Transverse colon (tissue), 4 donors: Measurements from ENCODE around the gene YWHAH. TPM values are rescaled to one million over a fixed set of nuclear protein-coding genes. Genes with fewer than 3 reads are reported as not detected.
A peak's percentile ranks its signal among the peaks of the same experiment; 100 is the strongest.

Experiments used
- DNase-seq: peaks from one replicate; pipeline ENCODE4 v3.0.0-alpha.2; 2019
- H3K27ac ChIP-seq, 4 donors: fragments of 200-600 bp; sonication (generic); 2 replicates each; pipeline ENCODE4 v1.5.1; 2016 to 2018; ENCODE audit warnings: inconsistent platforms in 4 of 4
- H3K27me3 ChIP-seq: fragments of 200-600 bp; sonication (generic); 2 replicates; pipeline ENCODE4 v1.5.1; 2017; ENCODE audit warnings: inconsistent platforms
- H3K36me3 ChIP-seq, 4 donors: fragments of 200-600 bp; sonication (generic); 2 replicates each; pipeline ENCODE4 v1.5.1; 2017 to 2019; ENCODE audit warnings: inconsistent platforms in 4 of 4
- H3K4me1 ChIP-seq, 4 donors: fragments of 200-600 bp; sonication (generic); 2 replicates each; pipeline ENCODE4 v1.5.1; 2017 to 2020; ENCODE audit warnings: inconsistent platforms in 4 of 4
- H3K4me3 ChIP-seq, 4 donors: fragments of 200-600 bp; sonication (generic); 1 replicate in 1 of 4; 2 replicates in 3 of 4; pipeline versions ENCODE4 v1.5.1 to v1.6.1; 2017 to 2019; ENCODE audit warnings: inconsistent platforms in 4 of 4
- H3K9me3 ChIP-seq, 2 donors: fragments of 200-600 bp; sonication (generic); 2 replicates each; pipeline ENCODE4 v1.5.1; 2017 to 2019; ENCODE audit warnings: inconsistent platforms in 2 of 2
- CTCF ChIP-seq, 5 experiments: fragments of 200-600 bp in 3 of 5; fragments of 450-650 bp in 2 of 5; sonication (generic) in 3 of 5; IDR thresholded peaks; 1 replicate in 2 of 5; 2 replicates in 3 of 5; pipeline ENCODE4 v1.5.1; 2016 to 2017; ENCODE audit warnings: antibody characterized with exemption in 5 of 5, inconsistent platforms in 3 of 5, mild to moderate bottlenecking in 2 of 5, moderate library complexity in 1 of 5
- EP300 ChIP-seq: sonication (generic); formaldehyde crosslinking; IDR thresholded peaks from one replicate; pipeline ENCODE4 v1.6.1; 2017; ENCODE audit warnings: antibody characterized with exemption, low read depth
- POLR2A ChIP-seq: fragments of 450-650 bp; IDR thresholded peaks from one replicate; pipeline ENCODE4 v1.6.1; 2016; ENCODE audit warnings: antibody characterized with exemption, mild to moderate bottlenecking, moderate library complexity
- POLR2AphosphoS5 ChIP-seq, 3 donors: sonication (generic); formaldehyde crosslinking; IDR thresholded peaks; one replicate each; pipeline ENCODE4 v1.6.1; 2016; ENCODE audit warnings: antibody characterized with exemption in 3 of 3
- WGBS, 2 donors: methylation state at CpG; one replicate each; pipeline ENCODE4 v1.1.5; 2018; ENCODE audit warnings: low coverage in 1 of 2; 5-methylcytosine and 5-hydroxymethylcytosine counted together
- in situ Hi-C, 4 donors: fragments of 200-750 bp; cut with MboI; loops; one replicate each; pipeline versions ENCODE4 v1.15.0 to v1.15.1; 2017; ENCODE audit warnings: low sequenced_read_pairs in 3 of 4, low pct_ligation_motif_present in 1 of 4, low pct_unique_long_range_greater_than_20kb in 1 of 4
- intact Hi-C: fragments of 100-400 bp; cut with DNase I; formaldehyde crosslinking; loops from one replicate; pipeline ENCODE4 v1.15.1; 2023; ENCODE audit warnings: low total_unique reads
- total RNA-seq, 4 donors: library from RNA; depleted of rRNA; stranded (reverse); fragments of >200 nt; gene quantifications; one replicate each; pipeline ENCODE4 v1.1.0, GENCODE V29; 2016

YWHAH gene
- total RNA-seq, 4 donors from 2014 or later = 83.7 to 155 (median 109) TPM

GRCh38 chr22:31911565-31912406 lies 32.5 kb upstream of the YWHAH start:
- no peaks in the 10 kb centered on the region for H3K27me3 ChIP-seq
- H3K4me3 ChIP-seq = no peak overlapping the region
- intact Hi-C loops = no loop called here
- H3K36me3 ChIP-seq = peaks cover 0 to under 1% (median 0%) of the 10 kb centered on the region in 4 donors
- in situ Hi-C loops = no loop called here
- no peaks in the 10 kb centered on the region for H3K9me3 ChIP-seq
- H3K27ac ChIP-seq = peak overlapping the region in 3 of 4 donors; percentile 33 to 45 (median 41)
- TF ChIP-seq POLR2AphosphoS5 (IDR thresholded peaks at IDR 0.05) = peak in 2 of 3 donors; percentile 7 to 18
- TF ChIP-seq EP300 = no peak
- TF ChIP-seq POLR2A = no peak
- TF ChIP-seq CTCF (IDR thresholded peaks at IDR 0.05) = no peak
- peaks cover 0 to 14% (median 2%) of the 10 kb centered on the region in 4 donors for H3K4me1 ChIP-seq
- 70 to 81% methylated on average over 2 to 7 of the region's 7 CpGs for WGBS, 2 donors
- peak; percentile 60 for DNase-seq

- intact Hi-C loops = no loop called here
- TF ChIP-seq POLR2A (no peak), POLR2AphosphoS5 (IDR thresholded peaks at IDR 0.05) (no peak), EP300 (no peak), CTCF (IDR thresholded peaks at IDR 0.05) (no peak)
- Histone ChIP-seq H3K4me3 (no peak overlapping the region), H3K4me1 (peaks cover 0 to 14% (median 2%) of the 10 kb centered on the region in 4 donors), H3K27me3 (no peaks in the 10 kb centered on the region), H3K9me3 (no peaks in the 10 kb centered on the region), H3K36me3 (no peaks in the 10 kb centered on the region), H3K27ac (peak overlapping the region in 3 of 4 donors; percentile 13 to 45 (median 41))
- in situ Hi-C loops = no loop called here
- no peak for DNase-seq
- 70% methylated on average over 1 of the region's 1 CpG; no CpG with 5 or more reads in 1 of the 2 donors for WGBS, 2 donors
Measured at GRCh38 chr22:31912407-31912743, 32.0 kb upstream of the YWHAH start.

GRCh38 chr22:31915586-31915985 lies 28.7 kb upstream of the YWHAH start:
- Histone ChIP-seq H3K9me3 (no peaks in the 10 kb centered on the region), H3K36me3 (no peaks in the 10 kb centered on the region), H3K4me1 (peaks cover 0 to 14% (median 2%) of the 10 kb centered on the region in 4 donors), H3K27ac (no peak overlapping the region), H3K27me3 (no peaks in the 10 kb centered on the region), H3K4me3 (no peak overlapping the region)
- no peak for TF ChIP-seq EP300
- no peak for TF ChIP-seq POLR2A
- TF ChIP-seq POLR2AphosphoS5 (IDR thresholded peaks at IDR 0.05) = no peak
- TF ChIP-seq CTCF (IDR thresholded peaks at IDR 0.05) = no peak
- no peak for DNase-seq
- in situ Hi-C loops = no loop called here
- intact Hi-C loops = no loop called here
- WGBS, 2 donors = 52 to 87% methylated on average over 6 to 10 of the region's 10 CpGs

- H3K36me3 ChIP-seq = no peaks in the 10 kb centered on the region
- 77 to 79% methylated on average over 9 to 17 of the region's 17 CpGs for WGBS, 2 donors
- in situ Hi-C loops (no loop called here), intact Hi-C loops (no loop called here)
- H3K4me1 ChIP-seq = peaks cover 0 to 6% (median 0%) of the 10 kb centered on the region in 4 donors
- H3K4me3 ChIP-seq = no peak overlapping the region
- TF ChIP-seq EP300 (no peak), POLR2AphosphoS5 (IDR thresholded peaks at IDR 0.05) (no peak), POLR2A (no peak), CTCF (IDR thresholded peaks at IDR 0.05) (no peak)
- no peak overlapping the region for H3K27ac ChIP-seq
- DNase-seq = peak; percentile 32
- no peaks in the 10 kb centered on the region for H3K9me3 ChIP-seq
- H3K27me3 ChIP-seq = no peaks in the 10 kb centered on the region
Measured at GRCh38 chr22:31917227-31917921, 27.0 kb upstream of the YWHAH start.
